OCI-LY7 (cell line): ENCODE data around the gene PHOX2B.

Source experiments
- CTCF ChIP-seq: fragments of 200-600 bp; sonication (generic); conservative IDR thresholded peaks from 2 replicates; pipeline ENCODE4 v1.5.1; 2014; ENCODE audit warnings: mild to moderate bottlenecking, antibody characterized with exemption, low read length, moderate library complexity, mixed read lengths
- EZH2phosphoT487 ChIP-seq: fragments of 200-600 bp; sonication (generic); IDR thresholded peaks from 2 replicates; pipeline ENCODE4 v1.6.1; 2018; ENCODE audit warnings: low read depth, borderline replicate concordance, mild to moderate bottlenecking, mixed run types, antibody characterized with exemption, low read length, moderate library complexity, mixed read lengths

- no peak for TF ChIP-seq CTCF
- no peak for TF ChIP-seq EZH2phosphoT487
These were observed 39.4 kb upstream of the PHOX2B start for GRCh38 chr4:41787931-41788330.
